ENCODE measurements around the gene OSBPL1A.
"Not testable (repeated sequence)": the region's sequence is repeated elsewhere in the genome, so short reads cannot be mapped to it uniquely, and the experiment has no call there.

The OSBPL1A gene

DNA sequence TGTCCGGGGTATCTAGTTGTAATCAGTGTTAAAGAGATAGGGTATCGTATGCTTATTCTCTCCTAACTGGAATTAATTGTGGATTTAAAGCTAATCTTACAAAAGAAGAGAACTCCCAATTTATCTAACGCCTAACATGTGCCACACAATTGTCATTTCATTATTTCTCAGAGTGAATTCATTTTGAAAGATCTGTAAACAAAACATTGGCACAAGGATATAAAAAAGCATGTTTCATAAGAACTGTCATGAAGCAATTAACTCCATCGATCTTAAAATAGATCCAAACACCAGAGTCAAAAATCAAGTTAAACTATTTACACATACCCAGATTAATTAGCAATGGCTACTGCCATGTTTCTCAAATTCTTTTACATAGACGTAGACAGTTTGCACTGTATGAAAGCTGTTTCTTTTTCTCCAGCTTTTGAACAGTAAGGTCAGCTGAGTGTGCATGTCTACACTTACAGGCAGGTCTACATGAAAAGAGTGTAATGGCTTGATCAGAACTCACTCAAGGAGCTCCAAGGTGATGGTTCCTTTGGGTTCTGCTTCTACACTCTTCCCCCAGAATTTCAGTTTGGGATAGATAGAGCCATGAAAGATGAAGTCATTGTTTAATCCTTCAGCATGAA lies 220.0 kb downstream of the OSBPL1A start:
- no peak for DNase-seq

DNA sequence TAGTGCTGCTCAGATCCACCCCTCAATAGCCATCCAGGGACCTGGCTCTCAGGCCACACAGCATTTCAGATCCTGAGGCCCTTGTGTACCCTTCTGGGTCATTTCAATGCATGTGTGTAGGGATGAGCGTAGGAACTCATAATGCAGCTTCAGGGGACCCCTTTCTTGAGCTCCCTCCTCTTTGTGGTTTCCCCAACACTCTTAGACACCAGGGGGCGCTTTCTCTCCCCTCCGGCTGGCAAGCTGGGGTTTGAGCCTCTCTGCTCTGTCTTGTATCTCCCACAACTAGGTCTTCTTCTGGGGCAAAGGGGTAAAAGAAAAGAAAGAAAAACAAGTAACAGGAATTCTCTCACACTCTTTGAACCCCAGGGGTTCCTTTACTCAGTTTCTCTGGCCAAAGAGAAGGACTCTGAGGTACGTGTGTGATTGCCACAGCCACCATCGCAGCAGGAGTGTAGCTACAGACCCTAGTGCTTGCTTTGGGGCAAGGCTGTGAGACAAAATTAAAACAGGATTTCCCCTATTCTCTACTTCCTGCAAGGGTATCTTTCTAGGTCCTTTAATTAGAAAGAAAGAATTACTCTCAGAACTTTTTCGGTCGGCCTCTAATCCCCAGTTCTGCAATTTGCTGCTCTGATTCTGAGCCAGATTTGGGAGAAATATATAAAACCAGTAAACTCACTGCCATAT lies 220.8 kb downstream of the OSBPL1A start:
- DNase-seq: peak; percentile 44

DNA sequence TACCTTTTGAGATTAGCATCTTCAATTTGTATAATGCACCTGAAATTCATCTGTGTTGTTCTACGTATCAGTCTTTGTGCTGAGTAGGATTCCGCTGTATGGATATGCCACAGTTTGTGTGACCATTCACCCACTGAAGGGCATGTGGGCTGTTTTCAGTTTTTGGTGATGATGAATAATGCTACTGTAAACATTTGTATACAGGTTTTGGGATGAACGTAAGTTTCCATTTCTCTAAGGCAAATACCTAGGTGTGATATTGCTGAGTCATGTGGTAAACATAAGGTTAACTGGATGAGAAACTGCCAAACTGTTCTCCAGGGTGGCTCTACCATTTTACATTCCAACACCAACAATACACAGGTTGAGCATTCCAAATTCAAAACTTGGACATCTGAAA lies 223.6 kb downstream of the OSBPL1A start:
- no peak for DNase-seq

DNA sequence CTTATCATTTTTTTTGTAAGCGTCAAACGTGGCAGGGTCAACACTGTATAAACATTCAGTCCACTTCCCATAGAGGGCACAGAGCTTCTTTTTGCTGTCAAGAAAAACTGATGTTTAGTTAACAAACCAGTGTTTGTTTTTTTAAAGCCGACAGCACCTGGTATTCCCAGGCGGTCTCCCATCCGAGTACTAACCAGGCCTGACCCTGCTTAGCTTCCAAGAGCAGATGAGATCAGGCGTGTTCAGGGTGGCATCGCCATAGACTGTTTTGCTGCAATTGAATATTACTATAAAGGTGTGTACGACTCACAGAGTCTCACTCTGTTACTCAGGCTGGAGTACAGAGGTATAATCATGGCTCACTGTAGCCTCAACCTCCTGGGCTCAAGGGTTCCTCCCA lies 227.3 kb downstream of the OSBPL1A start:
- DNase-seq: no peak

DNA sequence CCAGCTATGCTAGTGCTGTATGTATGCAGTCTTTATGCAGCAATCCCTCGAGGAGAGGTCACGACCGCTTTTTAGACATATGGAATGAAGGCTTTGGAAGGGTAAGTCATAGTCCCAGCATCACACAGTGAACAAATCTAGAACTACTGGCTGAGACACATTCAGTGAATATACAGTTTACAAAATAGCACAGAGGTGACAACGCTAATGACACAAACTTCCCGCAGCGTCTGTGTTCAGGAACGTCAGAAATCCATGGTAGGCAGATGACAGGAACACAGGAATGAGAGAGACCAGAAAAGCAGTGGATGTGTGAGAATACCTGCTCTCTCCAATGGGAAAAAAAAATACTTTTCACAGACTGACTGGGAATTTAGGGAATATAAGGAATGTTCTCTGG lies 229.1 kb downstream of the OSBPL1A start:
- DNase-seq: peak; percentile 17

DNA sequence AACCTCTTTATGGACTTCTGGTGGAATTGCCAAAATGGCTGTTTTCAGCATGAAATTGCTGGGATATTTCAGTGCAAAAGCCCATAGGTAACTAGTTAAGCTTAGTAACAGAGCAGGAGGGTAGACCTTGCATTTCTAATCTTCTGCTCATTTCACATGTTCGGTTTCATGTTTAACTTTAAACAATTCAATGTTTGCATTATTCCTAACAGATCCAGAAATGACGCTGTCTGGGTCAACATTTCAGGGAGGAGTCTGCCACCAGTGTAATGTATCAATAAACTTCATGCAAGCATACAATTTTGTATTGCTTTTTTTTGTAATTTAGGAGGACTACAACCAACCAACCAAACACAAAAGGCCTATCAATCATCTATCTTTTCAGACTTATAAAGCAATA lies 236.3 kb downstream of the OSBPL1A start:
- DNase-seq: no peak

DNA sequence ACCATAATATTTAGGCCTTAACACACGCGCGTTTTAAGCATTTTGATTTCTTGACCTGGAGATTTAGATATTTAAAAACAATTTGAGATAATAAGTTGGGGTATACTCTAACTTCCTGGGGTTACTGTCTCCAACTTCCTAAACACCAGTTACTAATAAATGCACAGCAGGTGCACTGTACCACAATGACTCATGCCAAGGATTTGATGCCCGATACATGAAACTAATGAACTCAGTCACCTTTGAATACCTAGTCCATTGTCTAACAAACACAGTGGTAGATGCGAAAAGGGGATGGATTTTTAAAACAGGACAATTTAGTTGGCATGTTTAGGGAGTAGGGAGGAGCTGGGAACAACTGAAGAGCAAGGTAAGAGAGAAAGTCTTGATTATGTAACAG lies 237.5 kb downstream of the OSBPL1A start:
- no peak for DNase-seq

DNA sequence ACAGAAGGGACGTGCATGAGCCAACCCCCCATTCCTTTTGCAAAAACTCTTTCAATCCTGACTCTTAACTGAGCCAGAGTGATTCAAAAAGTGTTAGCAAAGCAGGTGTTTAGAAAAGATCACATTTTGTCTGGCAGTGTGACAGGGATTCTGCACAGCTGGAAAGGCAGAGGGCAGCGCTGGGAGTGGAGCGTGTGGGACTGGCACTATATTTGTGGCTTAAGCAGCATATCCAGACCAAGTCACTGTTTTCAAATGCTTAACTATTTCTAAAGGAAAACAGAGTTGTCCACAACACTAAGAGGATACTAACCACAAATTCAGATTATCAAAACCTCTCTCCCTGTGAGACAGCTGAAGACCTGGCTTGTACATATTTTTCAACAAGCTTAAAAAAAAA lies 239.8 kb downstream of the OSBPL1A start:
- DNase-seq: no peak

DNA sequence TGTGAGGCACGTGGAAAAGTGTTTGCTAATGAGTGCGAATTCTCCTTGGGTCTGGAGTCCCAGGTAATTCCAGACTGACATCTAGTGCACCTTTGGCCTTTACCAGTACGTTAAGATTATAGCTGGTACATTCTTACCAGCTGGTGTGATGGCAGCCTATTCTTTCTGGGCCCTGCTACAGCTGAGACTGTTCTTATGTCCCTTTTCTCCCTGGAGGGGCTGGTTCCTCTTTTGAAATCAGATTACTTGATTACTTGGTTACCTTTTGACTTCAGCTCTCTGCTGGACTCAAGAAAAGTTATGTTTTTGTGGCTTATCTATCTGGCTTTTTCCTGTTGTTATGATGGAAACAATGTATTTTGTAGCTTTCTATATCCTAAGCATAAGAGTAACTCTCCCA lies 244.2 kb downstream of the OSBPL1A start:
- DNase-seq: no peak

DNA sequence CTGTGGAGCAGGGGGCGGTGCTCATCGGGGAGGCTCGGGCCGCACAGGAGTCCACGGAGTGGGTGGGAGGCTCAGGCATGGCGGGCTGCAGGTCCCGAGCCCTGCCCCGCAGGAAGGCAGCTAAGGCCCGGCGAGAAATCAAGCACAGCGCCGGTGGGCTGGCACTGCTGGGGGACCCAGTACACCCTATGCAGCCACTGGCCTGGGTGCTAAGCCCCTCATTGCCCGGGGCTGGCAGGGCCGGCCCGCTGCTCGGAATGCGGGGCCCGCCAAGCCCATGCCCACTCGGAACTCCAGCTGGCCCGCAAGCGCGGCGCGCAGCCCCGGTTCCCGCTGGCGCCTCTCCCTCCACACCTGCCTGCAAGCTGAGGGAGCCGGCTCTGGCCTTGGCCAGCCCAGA lies 248.0 kb downstream of the OSBPL1A start:
- not testable (repeated sequence) for DNase-seq

DNA sequence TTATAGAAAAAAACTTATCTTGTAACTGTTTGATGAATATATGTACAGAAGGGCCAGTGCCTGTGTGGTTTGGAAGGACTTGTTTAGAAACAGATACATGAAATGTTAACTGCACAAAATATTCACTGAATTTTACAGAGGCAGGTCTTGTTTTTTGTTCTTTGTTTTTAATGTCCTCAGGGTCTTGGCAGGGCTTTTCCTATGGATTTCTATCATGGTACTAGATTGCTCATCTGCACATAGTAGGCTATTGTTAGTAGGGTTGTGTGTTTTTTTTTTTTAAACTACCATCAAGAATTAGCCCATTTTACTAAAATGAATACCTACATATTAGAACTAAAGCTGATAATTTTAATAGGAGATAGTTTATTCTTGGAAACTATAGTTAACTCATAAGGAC lies 255.2 kb downstream of the OSBPL1A start:
- DNase-seq: no peak

DNA sequence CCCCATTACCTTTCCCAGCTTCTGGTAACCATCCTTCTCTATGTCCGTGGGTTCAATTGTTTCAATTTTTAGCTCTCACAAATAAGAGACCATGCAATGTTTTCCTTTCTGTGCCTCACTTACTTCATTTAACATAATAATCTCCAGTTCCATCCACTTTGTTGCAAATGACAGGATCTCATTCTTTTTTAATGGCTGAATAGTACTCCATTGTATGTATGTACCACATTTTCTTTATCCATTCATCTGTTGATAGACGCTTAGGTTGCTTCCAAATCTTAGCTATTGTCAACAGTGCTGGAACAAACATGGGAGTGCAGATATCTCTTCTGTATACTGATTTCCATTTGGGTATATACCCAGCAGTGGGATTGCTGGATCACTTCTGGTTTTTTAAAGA lies 256.9 kb downstream of the OSBPL1A start:
- DNase-seq: no peak

DNA sequence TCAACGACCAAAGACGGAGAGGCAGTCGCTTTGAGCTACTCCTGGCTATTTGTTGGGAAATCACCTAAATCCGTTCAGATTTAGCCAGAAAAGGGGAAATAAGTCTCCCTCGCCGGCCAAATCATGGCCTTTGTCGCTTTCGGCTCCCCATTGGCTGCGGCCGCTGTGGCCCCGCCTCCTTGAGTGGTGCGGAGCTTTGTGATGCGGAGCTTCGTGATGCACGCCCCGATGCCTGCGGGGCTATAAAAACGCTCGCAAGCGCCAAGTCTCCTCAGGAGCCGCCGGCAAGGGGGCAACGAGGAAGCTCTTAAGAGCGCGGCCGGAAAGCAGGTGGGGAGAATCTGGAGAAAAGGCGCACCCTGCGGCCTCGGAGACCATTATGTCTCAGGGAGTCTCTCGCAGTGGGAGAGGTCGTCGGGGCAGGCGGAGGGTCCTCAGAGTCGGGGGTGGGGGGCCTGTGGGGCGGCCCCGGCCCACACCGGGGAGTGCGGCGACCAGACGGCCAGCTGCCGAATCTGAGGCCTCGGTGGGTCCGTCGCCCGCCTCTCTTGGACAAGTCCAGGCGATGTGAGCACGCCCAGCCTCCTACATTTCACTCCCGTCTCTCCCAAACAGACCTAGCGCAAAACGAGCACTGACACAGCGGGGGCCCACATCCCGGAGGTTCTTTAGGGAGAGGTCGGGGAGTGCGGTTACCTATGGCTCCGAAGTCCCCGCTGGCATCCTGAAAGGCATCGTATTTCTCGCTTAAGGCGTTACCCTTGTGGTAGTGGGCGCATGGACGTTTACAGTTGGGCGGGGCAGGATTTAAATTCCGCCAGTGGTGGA lies 258.6 kb downstream of the OSBPL1A start, which contains the start of gene CABYR:
TSS of gene CABYR (plus strand) at position 274 of the 828 bp plus-strand sequence. CDS start 4,053 bp downstream, outside the sequence.
- DNase-seq: peak; percentile 91

DNA sequence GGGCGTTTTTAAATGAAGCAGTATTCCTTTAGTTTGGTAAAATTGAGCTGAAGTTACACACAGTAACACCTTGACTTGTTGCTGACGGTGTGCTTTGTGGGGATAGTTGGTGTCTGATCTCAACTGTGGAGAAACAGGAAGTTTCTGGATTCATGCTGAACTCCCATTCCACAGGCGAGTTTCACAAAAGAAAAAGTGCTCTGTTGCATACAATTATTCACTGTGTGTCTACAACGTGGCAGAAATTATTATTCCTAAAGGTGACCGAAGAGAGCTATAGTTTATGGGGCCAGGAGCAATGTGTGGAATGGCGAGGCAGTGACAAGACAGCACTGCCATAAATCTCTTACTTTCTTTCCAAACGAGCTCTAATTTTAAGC lies 259.2 kb downstream of the OSBPL1A start:
- no peak for DNase-seq

DNA sequence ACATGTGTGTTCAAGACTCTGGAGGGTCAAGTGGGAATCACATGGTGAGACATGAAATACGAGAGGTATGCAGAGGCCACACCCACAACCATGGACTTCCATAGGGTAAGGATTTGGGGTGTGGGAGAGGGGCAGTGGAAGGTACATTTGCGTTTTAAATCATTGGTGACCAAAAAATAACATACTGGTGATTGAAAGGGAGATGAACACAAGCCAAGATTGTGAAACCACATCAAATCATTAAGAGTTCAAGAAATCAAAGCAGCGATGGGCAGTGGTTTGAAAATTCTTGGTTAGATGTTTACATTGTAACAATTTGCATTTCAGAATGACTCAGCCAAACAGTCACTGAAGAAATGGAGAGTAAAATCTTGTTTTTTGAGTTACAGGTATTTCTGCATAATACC lies 260.7 kb downstream of the OSBPL1A start:
- DNase-seq: no peak

DNA sequence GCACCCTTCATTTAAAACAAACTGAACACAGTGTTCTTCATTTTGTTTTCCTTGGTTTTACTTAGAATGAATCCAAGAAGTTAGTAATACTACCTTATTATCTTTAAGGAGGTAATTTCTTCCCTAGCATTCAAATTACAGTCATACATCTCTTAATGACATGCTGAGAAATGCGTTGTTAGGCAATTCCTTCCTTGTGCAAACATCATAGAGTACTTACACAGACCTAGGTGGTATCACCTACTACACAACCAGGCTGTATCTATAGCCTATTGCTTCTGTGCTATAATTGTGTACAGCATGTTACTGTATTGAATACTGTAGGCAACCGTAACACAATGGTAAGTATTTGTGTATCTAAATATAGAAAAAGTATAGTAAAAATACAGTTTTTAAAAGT lies 267.1 kb downstream of the OSBPL1A start:
- no peak for DNase-seq

DNA sequence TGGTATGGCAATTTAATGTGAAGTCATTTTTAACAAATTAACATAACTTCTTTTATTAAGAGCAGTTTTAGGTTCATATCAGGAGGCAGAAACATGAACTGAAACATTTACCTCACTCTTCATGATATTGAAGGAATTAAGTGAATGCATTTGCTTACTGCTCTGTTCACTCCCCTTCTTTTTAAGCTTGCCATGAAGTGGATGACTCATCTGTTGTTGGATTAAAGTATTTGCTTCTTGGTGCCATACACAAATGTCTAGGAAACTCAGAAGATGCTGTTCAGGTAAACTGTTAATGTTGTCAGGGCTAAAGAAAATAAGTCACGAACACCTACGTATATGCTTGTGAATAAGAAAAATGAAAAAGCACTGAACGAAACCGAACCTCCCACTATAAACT lies 268.9 kb downstream of the OSBPL1A start:
- no peak for DNase-seq

DNA sequence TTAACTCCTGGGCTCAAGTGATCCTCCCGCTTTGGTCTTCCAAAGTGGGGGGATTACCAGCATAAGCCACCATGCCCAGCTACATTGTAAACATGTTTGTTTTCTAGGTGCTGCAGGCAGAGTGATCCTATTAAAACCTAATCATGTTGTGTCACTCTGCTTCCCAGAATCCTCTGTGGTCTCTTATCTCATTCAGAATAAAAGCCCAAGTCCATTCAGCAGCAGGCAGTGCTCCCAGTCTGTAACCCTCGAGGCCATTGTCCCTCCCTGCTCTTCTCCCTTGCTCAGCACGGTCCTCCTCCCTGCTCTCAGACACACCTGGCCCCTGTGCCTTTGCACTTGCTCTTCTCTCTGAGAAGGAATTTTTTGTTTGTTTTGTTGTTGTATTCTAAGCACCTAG lies 269.9 kb downstream of the OSBPL1A start:
- no peak for DNase-seq

DNA sequence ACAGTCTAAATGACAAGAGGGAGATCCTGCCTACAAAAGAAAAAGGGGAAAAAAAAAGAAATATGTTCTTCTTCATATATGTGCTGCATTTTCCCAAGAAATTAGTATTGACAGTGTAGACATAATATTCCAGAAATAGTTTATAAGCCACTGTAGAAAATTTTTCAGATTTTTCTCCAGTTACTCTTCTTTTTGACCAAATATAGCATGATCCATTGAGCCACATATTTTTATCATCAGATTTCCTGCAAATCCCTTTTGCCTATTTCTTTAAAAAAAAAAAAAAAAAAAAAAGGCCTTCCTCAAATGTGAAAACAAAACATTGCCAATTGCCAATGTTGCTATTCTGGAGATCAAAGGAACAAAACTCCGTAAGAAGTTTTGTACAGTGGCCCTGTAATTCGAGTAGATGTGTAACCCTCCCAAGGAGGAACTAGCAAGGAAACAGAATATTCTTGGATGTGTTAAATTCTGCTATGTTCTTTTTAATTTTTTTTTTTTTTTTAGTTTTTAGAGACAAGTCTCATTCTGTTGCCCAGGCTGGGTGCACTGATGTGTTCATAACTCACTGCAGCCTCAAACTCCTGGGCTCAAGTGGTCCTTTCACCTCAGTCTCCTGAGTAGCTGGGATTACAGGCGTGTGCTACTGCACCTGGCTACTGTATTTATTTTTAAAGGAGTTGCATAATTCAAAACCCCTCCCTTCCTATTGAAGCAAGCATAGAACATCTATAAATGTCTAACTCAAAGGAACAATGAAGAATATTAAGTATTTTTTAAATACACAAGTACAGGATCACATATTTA lies 271.3 kb downstream of the OSBPL1A start:
- DNase-seq: peak; percentile 64

DNA sequence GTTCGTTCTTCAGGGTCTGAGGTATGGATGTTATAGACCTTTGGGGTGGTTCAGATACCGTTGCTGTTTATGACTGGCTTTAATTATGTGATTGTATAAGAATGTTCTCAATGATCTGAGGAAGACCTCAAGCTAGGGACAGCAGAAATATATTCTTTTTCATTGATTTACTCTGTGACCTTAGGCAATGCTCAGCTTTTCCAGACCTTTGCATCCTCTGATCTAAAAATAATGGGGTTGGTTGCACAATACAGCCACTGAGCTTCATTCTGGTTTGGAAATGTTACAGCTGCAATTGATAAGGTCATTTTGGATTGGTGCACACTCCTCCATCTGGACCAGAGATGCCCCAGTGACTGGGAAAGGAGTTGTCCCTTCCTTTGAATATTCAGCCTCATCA lies 276.0 kb downstream of the OSBPL1A start:
- DNase-seq: no peak

DNA sequence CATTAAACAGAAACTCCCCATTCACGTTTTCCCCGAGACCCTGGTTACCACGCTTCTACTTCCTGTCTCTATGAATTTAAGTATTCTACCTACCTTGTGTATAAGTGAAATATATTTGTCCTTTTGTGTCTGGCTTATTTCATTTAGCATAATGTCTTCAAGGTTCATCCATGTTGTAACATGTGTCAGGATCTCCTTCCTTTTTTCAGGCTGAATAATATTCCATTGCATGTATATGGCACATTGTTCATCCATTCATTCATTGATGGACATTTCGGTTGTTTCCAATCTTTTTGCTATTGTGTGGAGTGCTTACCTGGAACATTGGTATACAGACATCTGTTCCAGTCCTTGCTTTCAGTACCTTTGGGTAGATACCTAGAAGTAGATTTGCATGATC lies 276.9 kb downstream of the OSBPL1A start:
- DNase-seq: no peak

DNA sequence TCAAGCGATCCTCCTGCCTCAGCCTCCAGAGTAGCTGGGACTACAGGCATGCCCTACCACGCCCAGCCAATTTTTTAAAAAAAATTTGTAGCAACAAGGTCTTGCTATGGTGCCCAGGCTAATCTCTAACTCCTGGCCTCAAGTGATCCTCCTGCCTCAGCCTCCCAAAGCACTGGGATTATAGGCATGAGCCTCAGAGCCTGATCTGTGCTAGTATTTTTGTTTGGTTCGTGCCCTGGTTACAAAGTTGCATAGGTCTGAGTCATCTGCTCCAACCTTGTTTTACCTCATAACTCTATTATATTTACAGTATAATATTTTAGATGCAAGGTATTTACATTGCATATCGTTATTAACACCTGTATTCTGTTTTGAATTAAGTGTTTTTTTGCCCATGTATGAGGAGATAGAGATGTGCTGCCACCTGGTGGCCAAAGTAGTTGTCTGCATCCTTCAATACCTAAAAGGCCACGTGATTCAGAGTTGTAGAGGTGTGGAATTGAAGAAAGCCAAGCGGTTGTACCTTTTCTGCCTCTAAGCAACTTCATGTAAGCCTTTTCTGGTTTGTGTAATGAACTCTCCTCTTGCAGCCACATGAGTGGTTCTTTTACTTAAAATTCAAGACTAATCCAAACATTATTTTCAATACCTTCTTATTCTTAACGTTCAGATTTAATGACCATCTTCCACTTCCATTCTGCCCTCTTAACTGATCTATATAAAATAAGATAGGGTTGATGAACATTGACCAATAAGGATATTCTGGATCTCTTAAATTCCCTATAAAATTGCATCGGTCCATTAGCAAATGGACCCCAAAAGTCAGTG lies 278.7 kb downstream of the OSBPL1A start:
- DNase-seq: peak; percentile 58
